ENCODE data around the gene C12orf42.
A peak's percentile ranks its signal among the peaks of the same experiment; 100 is the strongest.

The C12orf42 gene

GRCh38 chr12:103495469-103496456 is at the start of gene C12orf42:
TSS of gene C12orf42 (minus strand) at chr12:103495968. CDS start at chr12:103478426, 17,542 bp downstream.
- peak; percentile 62 for DNase-seq
- H3K4me3 Mint-ChIP-seq = peak within 1 kb of the TSS; percentile 84 to 90
- peaks cover 4% of the 10 kb centered on the region in 2 donors for H3K36me3 Mint-ChIP-seq
- peaks cover 5 to 7% of the 10 kb centered on the region in 2 donors for H3K9me3 Mint-ChIP-seq
- H3K27ac Mint-ChIP-seq = peak within 1 kb of the TSS; percentile 91
- peak; percentile 74 to 79 for ATAC-seq (replicated peaks)
- peaks cover 13 to 17% of the 10 kb centered on the region in 2 donors for H3K27me3 Mint-ChIP-seq
- peaks cover 21 to 42% of the 10 kb centered on the region in 2 donors for H3K4me1 Mint-ChIP-seq

- H3K9me3 Mint-ChIP-seq = no peaks in the 10 kb centered on the region
These were observed 46.3 kb upstream of the C12orf42 start for GRCh38 chr12:103542078-103542477.

GRCh38 chr12:103540319-103540718 is 44.6 kb upstream of the C12orf42 start:
- peaks cover 0 to 7% of the 10 kb centered on the region in 2 donors for H3K4me1 Mint-ChIP-seq
- H3K36me3 Mint-ChIP-seq = peaks cover 0 to 1% of the 10 kb centered on the region in 2 donors
- H3K4me3 Mint-ChIP-seq = no peak overlapping the region
- no peak overlapping the region for H3K27ac Mint-ChIP-seq
- peaks cover 5 to 12% of the 10 kb centered on the region in 2 donors for H3K27me3 Mint-ChIP-seq
- DNase-seq (no peak), ATAC-seq (replicated peaks) (no peak)
- H3K9me3 Mint-ChIP-seq = no peaks in the 10 kb centered on the region

More at GRCh38 chr12:103542078-103542477, 46.3 kb upstream of the C12orf42 start:
- no peak overlapping the region for H3K4me3 Mint-ChIP-seq
- ATAC-seq (replicated peaks) (no peak), DNase-seq (no peak)
- no peak overlapping the region for H3K27ac Mint-ChIP-seq
- peaks cover 0 to 7% of the 10 kb centered on the region in 2 donors for H3K4me1 Mint-ChIP-seq
- peaks cover 0 to 1% of the 10 kb centered on the region in 2 donors for H3K36me3 Mint-ChIP-seq
- H3K27me3 Mint-ChIP-seq = peaks cover 6 to 20% of the 10 kb centered on the region in 2 donors

- ATAC-seq (replicated peaks) = no peak
These were observed 42.6 kb upstream of the C12orf42 start for GRCh38 chr12:103538397-103538796.

DNA sequence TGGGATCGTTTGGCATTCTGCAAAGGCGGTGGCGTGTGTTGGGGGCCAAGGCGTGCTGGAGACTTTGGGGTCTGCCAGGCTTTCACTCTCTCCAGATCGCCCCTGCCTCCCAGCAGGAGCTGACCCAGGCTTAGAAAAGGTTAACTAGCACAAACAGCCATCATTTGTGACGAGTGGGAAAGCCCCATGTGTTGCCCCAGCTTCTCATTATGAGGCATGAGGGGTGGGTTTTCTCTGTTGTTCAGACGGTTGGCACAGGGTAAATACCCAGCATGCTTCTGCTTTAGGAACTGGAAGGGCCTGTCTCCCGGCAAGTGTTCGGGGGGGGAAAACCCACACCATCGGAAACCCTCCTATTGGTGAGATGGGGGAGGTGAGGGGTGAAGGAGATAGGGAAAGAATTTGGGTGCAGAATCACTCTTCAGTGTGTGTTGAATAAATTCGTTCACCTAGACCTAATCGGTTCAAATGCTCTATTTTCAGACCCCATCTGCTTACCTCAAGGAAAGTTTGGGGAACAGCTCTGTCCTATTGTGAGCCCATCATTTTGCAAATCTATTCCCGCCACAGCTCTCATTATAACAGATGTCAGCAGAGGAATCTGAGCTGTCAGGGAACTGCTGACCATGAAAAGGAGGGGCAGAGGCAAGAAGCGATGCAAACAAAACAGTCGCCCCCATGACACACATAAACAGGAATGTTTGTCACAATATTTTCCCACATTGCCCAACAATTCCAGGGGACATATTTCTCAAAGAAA is 34.7 kb upstream of the C12orf42 start:
- H3K27me3 Mint-ChIP-seq = peaks cover 6 to 17% of the 10 kb centered on the region in 2 donors
- peak overlapping the region in 1 of 2 donors; percentile 21 for H3K4me3 Mint-ChIP-seq
- peaks cover 2 to 6% of the 10 kb centered on the region in 2 donors for H3K9me3 Mint-ChIP-seq
- DNase-seq (peak; percentile 22), ATAC-seq (replicated peaks) (peak; percentile 88 to 90)
- peaks cover 2 to 3% of the 10 kb centered on the region in 2 donors for H3K36me3 Mint-ChIP-seq
- peak overlapping the region; percentile 76 for H3K27ac Mint-ChIP-seq
- H3K4me1 Mint-ChIP-seq = peaks cover 13 to 22% of the 10 kb centered on the region in 2 donors

More at GRCh38 chr12:103538397-103538796, 42.6 kb upstream of the C12orf42 start:
- Mint-ChIP-seq H3K4me3 (no peak overlapping the region), H3K27ac (no peak overlapping the region), H3K27me3 (peaks cover 5% of the 10 kb centered on the region in 2 donors), H3K36me3 (no peaks in the 10 kb centered on the region), H3K4me1 (peaks cover 0 to 7% of the 10 kb centered on the region in 2 donors), H3K9me3 (no peaks in the 10 kb centered on the region)
- DNase-seq = no peak

DNA sequence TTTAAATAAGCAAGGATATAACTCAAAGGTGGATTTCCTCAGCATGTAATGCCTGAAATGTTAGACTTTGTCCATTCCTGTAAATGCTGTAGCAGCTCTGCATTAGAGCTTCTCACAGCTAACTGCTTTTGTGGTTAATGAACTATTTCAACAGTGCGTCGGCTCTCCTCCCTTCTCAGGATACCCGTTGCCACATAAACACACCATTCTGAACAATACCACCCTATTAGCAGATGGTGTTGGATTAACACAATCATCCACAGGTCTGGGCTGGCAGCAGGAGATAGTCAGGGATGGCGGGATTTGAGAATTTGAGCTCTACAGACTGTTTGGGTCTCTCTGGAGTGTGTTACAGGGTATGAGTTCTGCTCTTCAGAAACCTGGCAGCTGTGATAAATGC is 33.5 kb upstream of the C12orf42 start:
- Mint-ChIP-seq H3K27ac (no peak overlapping the region), H3K27me3 (peaks cover 6 to 17% of the 10 kb centered on the region in 2 donors), H3K9me3 (peaks cover 2 to 6% of the 10 kb centered on the region in 2 donors), H3K4me1 (peaks cover 13 to 22% of the 10 kb centered on the region in 2 donors), H3K4me3 (no peak overlapping the region), H3K36me3 (peaks cover 2 to 3% of the 10 kb centered on the region in 2 donors)
- no peak for ATAC-seq (replicated peaks)
- DNase-seq = no peak

DNA sequence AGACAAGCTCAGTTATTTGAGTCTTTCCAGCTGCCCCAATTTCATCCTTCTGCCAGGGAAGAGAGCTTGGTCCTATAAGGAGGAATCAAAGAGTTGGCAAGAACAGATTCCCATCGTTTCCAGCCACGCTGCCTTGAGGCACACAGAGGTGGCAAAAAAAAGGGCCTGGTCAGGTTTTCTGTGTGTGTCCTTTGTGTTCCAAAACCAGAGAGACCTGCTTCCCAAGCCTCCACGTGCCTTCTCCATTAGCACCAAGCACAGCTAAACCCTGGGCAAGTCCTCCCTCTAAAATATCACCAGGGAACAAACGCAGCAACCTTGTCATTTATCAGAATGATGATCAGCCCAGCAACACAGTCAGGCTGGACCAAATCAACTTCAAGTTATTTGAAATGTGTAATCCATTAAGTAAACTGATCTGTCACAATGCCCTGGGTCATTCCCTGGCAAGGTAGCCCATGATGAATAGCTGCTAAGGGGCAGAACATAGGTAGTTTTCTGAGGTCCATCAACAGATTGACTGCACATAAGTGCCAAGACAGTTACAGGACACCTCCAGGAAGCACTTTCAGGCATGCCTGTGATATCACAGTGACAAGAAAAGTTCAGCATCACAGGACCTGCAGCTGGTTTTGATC is 28.6 kb upstream of the C12orf42 start:
- H3K4me1 Mint-ChIP-seq = peaks cover 6 to 14% of the 10 kb centered on the region in 2 donors
- H3K27ac Mint-ChIP-seq = no peak overlapping the region
- H3K36me3 Mint-ChIP-seq = peaks cover 5 to 6% of the 10 kb centered on the region in 2 donors
- no peak for ATAC-seq (replicated peaks)
- DNase-seq = no peak
- H3K4me3 Mint-ChIP-seq = no peak overlapping the region
- peaks cover 14 to 16% of the 10 kb centered on the region in 2 donors for H3K9me3 Mint-ChIP-seq
- H3K27me3 Mint-ChIP-seq = peaks cover 6 to 12% of the 10 kb centered on the region in 2 donors

GRCh38 chr12:103523771-103524170 is 28.0 kb upstream of the C12orf42 start:
- H3K27ac Mint-ChIP-seq = no peak overlapping the region
- no peak overlapping the region for H3K4me3 Mint-ChIP-seq
- ATAC-seq (replicated peaks) (no peak), DNase-seq (no peak)
- peaks cover 10 to 19% of the 10 kb centered on the region in 2 donors for H3K4me1 Mint-ChIP-seq
- peaks cover 6 to 12% of the 10 kb centered on the region in 2 donors for H3K27me3 Mint-ChIP-seq
- H3K36me3 Mint-ChIP-seq = peaks cover 5 to 7% of the 10 kb centered on the region in 2 donors
- H3K9me3 Mint-ChIP-seq = peaks cover 16 to 20% of the 10 kb centered on the region in 2 donors

DNA sequence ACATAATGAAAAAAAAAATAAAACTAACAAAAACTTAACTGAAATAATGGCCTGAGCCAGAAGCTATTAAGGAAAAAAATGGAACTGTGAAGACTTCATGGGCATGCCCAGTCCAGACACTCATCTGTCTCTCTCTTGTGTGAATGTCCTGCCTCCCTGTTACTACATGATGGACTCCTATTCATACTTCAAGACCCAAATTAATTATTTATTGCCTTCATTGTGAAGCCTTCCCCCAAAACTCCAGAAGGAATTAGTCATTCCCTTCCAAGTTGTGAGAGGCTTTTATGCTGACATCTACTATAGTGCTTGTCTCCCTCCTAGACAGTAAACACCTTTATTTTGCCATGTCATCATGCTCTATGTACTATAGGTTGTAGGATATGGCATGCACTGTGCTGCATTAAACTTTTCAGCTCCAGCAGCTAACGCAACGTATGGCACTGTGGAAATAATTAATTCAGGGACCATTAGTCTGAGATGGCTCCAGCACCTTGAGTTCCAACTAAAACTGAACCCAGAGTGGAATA is 25.0 kb upstream of the C12orf42 start:
- Mint-ChIP-seq H3K36me3 (peaks cover 12 to 22% of the 10 kb centered on the region in 2 donors), H3K4me3 (no peak overlapping the region), H3K27me3 (peaks cover 0 to 6% of the 10 kb centered on the region in 2 donors), H3K9me3 (peaks cover 25 to 29% of the 10 kb centered on the region in 2 donors), H3K27ac (peak overlapping the region; percentile 65), H3K4me1 (peaks cover 12 to 20% of the 10 kb centered on the region in 2 donors)
- no peak for DNase-seq
- ATAC-seq (replicated peaks) = no peak

DNA sequence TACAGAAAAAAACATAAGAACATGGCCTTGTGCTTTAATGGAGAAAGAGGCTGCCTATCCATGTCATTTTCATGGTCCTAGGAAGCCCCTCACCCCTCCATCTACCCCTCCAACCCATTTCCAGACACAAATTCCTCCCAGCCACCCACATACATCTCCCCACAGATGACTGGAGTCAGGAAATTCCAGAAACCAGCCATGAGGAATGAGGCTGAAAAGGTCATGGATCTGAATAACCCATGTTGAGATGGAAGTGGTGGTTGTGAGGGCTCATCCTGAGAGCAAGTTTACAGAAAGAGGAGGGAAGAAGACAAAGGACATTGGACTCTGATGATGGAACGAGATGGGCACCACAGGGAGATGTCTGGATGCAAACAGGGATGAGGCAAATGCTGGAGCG is 23.9 kb upstream of the C12orf42 start:
- H3K27ac Mint-ChIP-seq = peak overlapping the region; percentile 14
- H3K4me3 Mint-ChIP-seq = no peak overlapping the region
- H3K9me3 Mint-ChIP-seq = peaks cover 25 to 29% of the 10 kb centered on the region in 2 donors
- peaks cover 12 to 20% of the 10 kb centered on the region in 2 donors for H3K4me1 Mint-ChIP-seq
- DNase-seq = no peak
- ATAC-seq (replicated peaks) = no peak
- H3K36me3 Mint-ChIP-seq = peaks cover 12 to 22% of the 10 kb centered on the region in 2 donors
- H3K27me3 Mint-ChIP-seq = peaks cover 0 to 6% of the 10 kb centered on the region in 2 donors

DNA sequence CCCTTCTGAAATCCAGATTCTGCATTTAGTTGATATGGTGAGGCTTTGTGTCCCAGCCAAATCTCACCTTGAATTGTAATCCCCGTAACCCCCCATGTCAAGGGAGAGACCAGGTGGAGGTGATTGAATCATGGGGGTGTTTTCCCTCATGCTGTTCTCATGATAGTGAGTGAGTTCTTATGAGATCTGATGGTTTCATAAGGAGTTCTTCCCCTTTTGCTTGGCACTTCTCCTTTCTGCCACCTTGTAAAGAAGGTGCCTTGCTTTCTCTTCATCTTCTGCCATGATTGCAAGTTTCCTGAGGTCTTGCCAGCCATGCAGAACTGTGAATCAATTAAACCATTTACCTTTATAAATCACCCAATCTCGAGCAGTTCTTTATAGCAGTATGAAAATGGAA is 23.1 kb upstream of the C12orf42 start:
- H3K27me3 Mint-ChIP-seq = peaks cover under 1 to 10% of the 10 kb centered on the region in 2 donors
- ATAC-seq (replicated peaks) = peak; percentile 92 to 93
- DNase-seq = peak; percentile 24
- no peak overlapping the region for H3K4me3 Mint-ChIP-seq
- peaks cover 12 to 25% of the 10 kb centered on the region in 2 donors for H3K4me1 Mint-ChIP-seq
- peaks cover 30% of the 10 kb centered on the region in 2 donors for H3K9me3 Mint-ChIP-seq
- peaks cover 17 to 28% of the 10 kb centered on the region in 2 donors for H3K36me3 Mint-ChIP-seq
- H3K27ac Mint-ChIP-seq = peak overlapping the region; percentile 62

GRCh38 chr12:103517161-103517560 is 21.4 kb upstream of the C12orf42 start:
- Mint-ChIP-seq H3K4me3 (no peak overlapping the region), H3K27me3 (peaks cover 5 to 6% of the 10 kb centered on the region in 2 donors), H3K4me1 (peaks cover 12 to 29% of the 10 kb centered on the region in 2 donors), H3K9me3 (peaks cover 34 to 41% of the 10 kb centered on the region in 2 donors), H3K36me3 (peaks cover 25 to 36% of the 10 kb centered on the region in 2 donors), H3K27ac (no peak overlapping the region)
- ATAC-seq (replicated peaks) (no peak), DNase-seq (no peak)

DNA sequence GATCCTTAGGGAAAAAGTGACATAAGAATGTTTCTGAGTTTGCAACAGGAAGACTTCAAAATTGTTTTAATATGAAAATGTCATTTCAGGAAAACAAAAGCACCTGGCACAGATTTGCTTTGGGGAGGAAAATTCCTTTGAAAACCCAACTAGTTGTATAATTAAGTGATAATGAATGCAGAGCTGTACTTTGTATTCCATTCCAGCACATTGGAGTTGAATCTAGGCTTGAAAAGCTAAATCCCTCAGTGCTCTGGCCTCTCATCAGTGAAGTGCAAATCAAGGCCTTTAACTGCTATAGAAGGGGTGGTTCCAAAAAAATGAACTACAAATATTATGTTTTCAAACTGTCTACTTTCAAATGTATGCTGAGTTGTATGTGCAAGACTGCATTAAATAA is 19.6 kb upstream of the C12orf42 start:
- Mint-ChIP-seq H3K36me3 (peaks cover 20 to 36% of the 10 kb centered on the region in 2 donors), H3K27ac (no peak overlapping the region), H3K9me3 (peaks cover 28 to 36% of the 10 kb centered on the region in 2 donors), H3K27me3 (peaks cover 4 to 5% of the 10 kb centered on the region in 2 donors), H3K4me1 (peaks cover 12 to 29% of the 10 kb centered on the region in 2 donors), H3K4me3 (no peak overlapping the region)
- no peak for ATAC-seq (replicated peaks)
- no peak for DNase-seq
